ENCODE data around the gene SLX4IP.

Gene SLX4IP

GRCh38 chr20:10492844-10493243 is 57.7 kb downstream of the SLX4IP start:
- no peak overlapping the region for H3K4me3 ChIP-seq (ENCODE audit: low read depth, low read length)

DNA sequence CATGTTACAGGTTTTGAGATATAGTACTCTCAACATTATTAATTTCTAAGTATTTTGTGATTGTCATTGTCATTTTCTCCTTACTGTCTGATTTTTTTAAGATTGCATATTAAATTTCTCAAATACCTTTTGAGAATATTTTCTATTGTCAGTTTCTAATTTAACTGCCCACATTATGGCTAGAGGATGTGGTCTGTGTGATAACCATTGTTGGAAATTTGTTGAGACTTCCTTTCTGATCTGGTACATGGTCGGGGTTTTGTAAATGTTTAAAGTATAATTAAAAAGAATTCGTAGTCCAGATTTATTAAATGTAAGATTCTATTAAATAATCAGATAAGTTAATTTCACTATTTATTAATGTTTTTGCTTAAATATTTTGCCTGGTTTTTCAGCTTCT is 60.1 kb downstream of the SLX4IP start:
- H3K4me3 ChIP-seq (ENCODE audit: low read depth, low read length): no peak overlapping the region

DNA sequence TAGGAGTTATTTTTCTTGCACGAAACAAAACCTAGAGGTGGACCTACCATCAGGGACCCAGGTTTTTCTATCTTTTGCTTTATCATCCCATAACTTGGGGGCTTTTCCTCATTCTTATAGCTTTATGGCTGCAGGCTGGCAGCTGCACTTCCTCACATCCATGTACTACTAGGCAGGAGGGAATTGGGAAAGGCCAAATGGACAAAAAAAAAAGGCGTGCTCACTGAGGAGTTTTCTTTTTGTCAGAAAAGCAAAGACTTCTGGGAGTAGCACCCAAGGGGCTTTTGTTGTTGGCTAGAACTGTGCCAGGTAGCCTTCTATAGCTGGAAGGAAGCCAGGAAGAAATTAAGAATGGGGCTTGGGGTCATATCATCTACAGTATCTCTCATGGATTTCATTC is 61.4 kb downstream of the SLX4IP start:
- H3K4me3 ChIP-seq (ENCODE audit: low read depth, low read length): no peak overlapping the region

- no peak overlapping the region for H3K4me3 ChIP-seq (ENCODE audit: low read depth, low read length)
Observed at GRCh38 chr20:10497283-10497682, 62.2 kb downstream of the SLX4IP start.

- H3K4me3 ChIP-seq (ENCODE audit: low read depth, low read length): no peak overlapping the region
Observed at GRCh38 chr20:10497791-10498190, 62.7 kb downstream of the SLX4IP start.

DNA sequence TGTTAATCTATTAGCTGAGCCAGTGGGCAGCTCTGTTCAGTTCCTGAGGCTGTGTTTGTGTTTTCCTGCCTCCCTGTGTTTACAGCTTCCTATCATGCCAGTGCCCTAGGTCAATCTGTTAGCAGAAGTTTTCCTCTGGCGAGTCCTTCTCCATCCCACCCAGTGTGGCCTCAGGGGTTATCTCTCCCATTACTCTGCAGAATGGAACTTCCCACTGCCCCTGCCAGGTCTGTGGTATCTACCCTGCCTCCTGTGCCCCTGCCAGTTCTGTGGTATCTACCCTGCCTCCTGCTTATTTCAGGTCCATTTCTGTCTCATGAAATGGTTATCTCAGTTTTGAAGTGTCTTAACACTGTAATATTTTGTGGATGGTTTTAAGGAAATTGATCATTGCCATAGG is 63.1 kb downstream of the SLX4IP start:
- no peak overlapping the region for H3K4me3 ChIP-seq (ENCODE audit: low read depth, low read length)

GRCh38 chr20:10501402-10501801 is 66.3 kb downstream of the SLX4IP start:
- no peak overlapping the region for H3K4me3 ChIP-seq (ENCODE audit: low read depth, low read length)

DNA sequence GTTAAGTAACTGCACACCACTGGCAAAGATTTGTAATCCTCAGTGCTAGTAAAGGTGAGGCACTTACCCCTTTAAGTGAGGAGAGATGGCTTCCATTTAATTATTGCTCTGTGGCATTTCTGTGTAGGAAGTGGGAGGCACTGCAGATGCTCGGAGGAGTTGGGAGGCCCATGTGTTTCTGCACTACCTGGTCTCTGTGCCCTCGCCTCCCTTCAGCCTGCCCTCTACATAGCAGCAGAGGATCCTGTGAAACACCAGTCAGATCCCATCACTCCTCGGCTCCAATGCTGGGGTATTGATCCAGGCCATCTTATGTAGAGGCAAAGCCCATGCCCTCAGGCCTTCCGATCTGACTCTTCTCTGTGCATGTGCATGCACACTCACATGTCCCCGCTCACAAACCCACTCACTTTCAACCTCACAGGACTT is 67.0 kb downstream of the SLX4IP start:
- H3K4me3 ChIP-seq (ENCODE audit: low read depth, low read length): no peak overlapping the region

DNA sequence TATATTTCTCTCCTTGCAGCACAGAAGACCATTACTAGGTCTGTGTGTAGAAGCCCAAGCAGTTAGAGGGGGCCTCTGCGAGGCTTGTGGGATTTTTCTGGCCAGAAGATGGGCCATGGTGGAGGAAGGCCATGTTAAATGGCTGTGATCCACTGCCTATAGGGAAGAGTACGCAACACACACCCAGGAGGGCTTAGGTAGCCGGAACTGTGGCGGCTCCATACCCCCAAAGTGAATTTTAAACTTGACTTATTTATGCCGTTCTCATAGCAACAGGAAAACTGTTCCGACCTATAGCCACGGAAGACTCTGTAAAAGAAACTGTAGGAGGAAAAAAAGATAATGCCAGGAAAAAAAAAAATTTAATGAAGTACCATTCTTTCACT is 69.5 kb downstream of the SLX4IP start:
- H3K4me3 ChIP-seq (ENCODE audit: low read depth, low read length): no peak overlapping the region

- no peak overlapping the region for H3K4me3 ChIP-seq (ENCODE audit: low read depth, low read length)
Observed at GRCh38 chr20:10504994-10505730, 70.1 kb downstream of the SLX4IP start.

GRCh38 chr20:10505827-10506226 is 70.7 kb downstream of the SLX4IP start:
- no peak overlapping the region for H3K4me3 ChIP-seq (ENCODE audit: low read depth, low read length)

DNA sequence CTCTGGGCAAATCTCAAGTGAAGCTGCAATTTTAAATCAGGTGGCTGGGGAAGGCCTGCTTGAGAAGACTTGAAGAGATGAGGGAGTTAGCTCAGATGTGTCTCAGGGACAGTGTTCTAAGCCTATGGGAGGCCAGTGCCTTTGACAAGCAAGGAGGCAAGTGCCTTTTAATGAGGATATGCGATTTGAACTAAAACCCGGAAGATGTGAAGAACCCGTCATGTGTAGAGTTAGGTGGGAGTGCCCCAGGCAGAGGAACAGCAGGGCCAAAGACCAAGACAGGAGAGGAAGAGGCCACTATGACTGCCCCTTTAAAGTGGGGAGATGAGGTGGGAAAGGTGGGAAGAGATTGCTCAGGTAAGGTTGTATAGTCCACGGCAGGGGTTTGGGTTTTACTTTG is 71.9 kb downstream of the SLX4IP start:
- no peak overlapping the region for H3K4me3 ChIP-seq (ENCODE audit: low read depth, low read length)

GRCh38 chr20:10508060-10508459 is 73.0 kb downstream of the SLX4IP start:
- H3K4me3 ChIP-seq (ENCODE audit: low read depth, low read length): no peak overlapping the region

DNA sequence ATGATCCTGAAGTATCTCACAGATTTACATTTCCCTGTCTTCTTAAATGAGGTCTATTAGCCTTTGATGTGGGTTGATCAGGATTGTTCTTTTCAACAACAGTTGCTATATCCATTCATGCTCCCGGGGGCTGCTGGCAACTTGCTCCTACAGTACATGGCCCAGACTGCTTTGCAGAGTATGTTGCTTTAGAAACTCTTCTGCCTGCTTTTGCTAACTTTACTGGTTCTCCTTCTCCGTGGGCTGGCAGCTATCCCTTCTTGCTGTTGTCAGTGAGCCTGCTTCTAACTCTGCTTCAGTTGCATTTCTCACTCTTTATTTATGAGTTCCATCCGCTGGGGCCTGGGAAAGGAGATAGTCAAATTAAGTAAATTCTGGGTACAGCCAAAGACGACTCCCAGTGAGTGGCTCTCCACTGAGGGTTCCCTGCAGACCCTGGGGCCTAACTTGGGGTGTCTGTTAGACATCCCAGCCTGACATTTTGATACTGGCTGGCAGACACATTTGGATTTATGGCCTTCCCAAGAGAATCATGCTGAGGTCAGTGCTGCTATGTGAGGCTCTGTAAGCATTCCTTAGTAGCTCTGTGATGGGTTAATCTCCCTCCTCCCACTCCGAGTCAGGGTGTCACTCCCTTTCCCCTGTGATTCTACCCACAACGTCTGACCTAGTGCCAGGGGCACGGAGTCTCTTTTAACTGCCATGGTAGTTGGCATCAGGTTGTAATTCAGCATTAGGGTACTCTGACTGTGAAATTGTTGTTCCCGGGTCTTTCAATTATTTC is 73.6 kb downstream of the SLX4IP start:
- H3K4me3 ChIP-seq (ENCODE audit: low read depth, low read length): no peak overlapping the region

DNA sequence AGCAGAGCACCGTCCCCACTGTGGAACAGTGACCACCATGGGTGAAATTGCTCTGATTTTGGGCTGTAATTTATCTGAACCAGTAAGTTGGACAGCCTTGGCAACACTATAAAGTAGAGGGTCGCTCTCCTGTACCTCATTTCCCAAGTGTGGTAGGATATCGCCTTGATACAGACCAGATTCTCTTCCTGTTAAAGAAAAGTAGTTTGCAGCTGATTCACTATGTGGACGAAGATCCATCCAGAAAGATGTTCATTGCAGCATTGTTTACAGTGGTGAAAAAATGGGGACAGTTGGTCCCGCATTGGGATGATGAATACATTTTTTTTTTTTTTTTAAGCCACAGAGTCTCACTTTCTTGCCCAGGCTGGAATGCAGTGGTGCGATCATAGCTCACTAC is 74.3 kb downstream of the SLX4IP start:
- H3K4me3 ChIP-seq (ENCODE audit: low read depth, low read length): no peak overlapping the region

DNA sequence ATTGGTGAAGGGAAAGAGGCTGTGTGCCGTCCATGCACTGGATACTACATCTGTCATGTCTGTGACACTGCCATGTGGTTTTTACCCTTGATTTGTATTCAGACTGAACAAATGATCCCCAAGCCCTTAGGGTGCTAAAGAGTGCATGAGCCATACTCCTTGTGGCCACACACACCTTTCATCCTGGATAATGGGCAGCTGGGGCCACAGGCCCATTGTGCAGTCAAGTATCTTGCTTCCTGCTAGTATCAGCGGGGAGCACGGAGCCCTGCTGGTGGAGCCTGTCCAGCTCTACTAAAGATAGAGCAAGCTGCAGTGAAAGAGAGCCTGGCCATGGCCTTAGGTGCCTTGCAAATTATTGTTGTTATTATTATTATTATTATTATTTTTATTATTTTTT is 75.1 kb downstream of the SLX4IP start:
- no peak overlapping the region for H3K4me3 ChIP-seq (ENCODE audit: low read depth, low read length)

DNA sequence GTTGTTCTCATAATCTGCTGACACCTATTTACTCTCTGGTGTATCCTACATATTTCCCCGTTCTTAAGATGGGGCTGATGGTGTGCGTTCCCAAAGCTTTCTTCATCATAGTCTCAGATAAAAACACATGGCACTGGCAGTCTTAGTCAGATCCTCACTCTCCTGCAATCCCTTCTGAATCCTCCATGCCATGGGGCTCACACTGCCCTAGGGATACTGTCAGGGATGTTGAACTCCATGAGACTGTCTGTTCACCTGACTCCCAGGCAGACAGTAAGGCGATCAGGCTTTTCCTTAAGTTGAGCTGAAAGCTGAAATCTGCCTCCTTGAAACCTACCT is 76.0 kb downstream of the SLX4IP start:
- no peak overlapping the region for H3K4me3 ChIP-seq (ENCODE audit: low read depth, low read length)

- no peak overlapping the region for H3K4me3 ChIP-seq (ENCODE audit: low read depth, low read length)
Observed at GRCh38 chr20:10511509-10512251, 76.6 kb downstream of the SLX4IP start.

DNA sequence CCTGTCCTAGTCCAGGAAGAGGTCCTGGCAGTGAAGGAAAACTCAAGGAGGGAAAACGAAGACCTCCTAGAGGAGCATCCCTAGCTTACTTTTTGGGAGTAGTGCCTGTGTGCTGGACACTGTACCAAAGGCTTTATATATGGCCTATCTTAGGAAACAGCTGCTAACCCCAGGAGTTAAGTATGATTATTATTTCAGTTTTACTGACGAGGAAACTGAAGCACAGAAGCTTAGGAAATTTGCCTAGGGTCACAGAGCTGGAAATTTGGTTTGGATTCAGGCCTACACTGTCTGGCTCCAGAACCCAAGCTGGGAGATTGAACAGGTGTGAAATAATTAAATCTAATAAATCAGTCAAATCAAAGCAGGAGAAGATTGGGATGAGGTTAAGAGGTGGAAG is 78.0 kb downstream of the SLX4IP start:
- H3K4me3 ChIP-seq (ENCODE audit: low read depth, low read length): no peak overlapping the region

GRCh38 chr20:10513931-10514575 is 78.9 kb downstream of the SLX4IP start:
- no peak overlapping the region for H3K4me3 ChIP-seq (ENCODE audit: low read depth, low read length)

GRCh38 chr20:10516529-10516928 is 81.4 kb downstream of the SLX4IP start:
- H3K4me3 ChIP-seq (ENCODE audit: low read depth, low read length): no peak overlapping the region

Measured in iPS-11a (cell line).